Measurements from ENCODE around the gene RRP1B.

Gene RRP1B

GRCh38 chr21:43657355-43658087 lies 1.8 kb upstream of the RRP1B start:
- in situ Hi-C loops (cut with MboI; ENCODE audit: low pct_unique_long_range_greater_than_20kb, low sequenced_read_pairs, unreplicated experiment) = no loop called here
- no peak for DNase-seq (ENCODE audit: low spot score)
- TF ChIP-seq CTCF (IDR thresholded peaks at IDR 0.05; ENCODE audit: extremely low read depth, insufficient read depth, missing control alignments) = no peak

- DNase-seq (ENCODE audit: low spot score) = no peak
- in situ Hi-C loops (cut with MboI; ENCODE audit: low pct_unique_long_range_greater_than_20kb, low sequenced_read_pairs, unreplicated experiment) = no loop called here
- no peak for TF ChIP-seq CTCF (IDR thresholded peaks at IDR 0.05; ENCODE audit: extremely low read depth, insufficient read depth, missing control alignments)
These were observed 1.1 kb upstream of the RRP1B start for GRCh38 chr21:43658088-43658741.

DNA sequence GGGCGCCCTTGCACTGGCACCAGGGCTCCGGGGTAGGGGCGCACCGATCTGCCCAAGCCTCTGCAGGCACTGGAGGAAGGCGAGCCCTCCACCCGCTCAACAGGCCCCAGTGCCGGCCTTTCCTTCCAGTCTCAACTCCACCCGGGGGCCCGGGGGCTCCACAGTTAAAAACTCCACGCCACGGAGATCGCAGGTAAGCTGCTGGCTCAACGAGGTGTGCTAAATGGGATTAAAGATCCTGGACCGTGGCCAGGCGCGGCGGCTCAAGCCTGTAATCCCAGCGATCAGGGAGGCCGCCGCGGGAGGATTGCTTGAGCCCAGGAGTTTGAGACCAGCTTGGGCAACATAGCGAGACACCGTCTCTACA lies 608 bp upstream of the RRP1B start:
- in situ Hi-C loops (cut with MboI; ENCODE audit: low pct_unique_long_range_greater_than_20kb, low sequenced_read_pairs, unreplicated experiment) = no loop called here

GRCh38 chr21:43662286-43662685 lies 2.9 kb downstream of the RRP1B start:
- TF ChIP-seq CTCF (IDR thresholded peaks at IDR 0.05; ENCODE audit: extremely low read depth, insufficient read depth, missing control alignments) = no peak
- no peak for DNase-seq (ENCODE audit: low spot score)
- in situ Hi-C loops (cut with MboI; ENCODE audit: low pct_unique_long_range_greater_than_20kb, low sequenced_read_pairs, unreplicated experiment) = no loop called here

More for the DNA sequence above, 608 bp upstream of the RRP1B start:
- TF ChIP-seq CTCF (IDR thresholded peaks at IDR 0.05; ENCODE audit: extremely low read depth, insufficient read depth, missing control alignments) = no peak
- no peak for DNase-seq (ENCODE audit: low spot score)

DNA sequence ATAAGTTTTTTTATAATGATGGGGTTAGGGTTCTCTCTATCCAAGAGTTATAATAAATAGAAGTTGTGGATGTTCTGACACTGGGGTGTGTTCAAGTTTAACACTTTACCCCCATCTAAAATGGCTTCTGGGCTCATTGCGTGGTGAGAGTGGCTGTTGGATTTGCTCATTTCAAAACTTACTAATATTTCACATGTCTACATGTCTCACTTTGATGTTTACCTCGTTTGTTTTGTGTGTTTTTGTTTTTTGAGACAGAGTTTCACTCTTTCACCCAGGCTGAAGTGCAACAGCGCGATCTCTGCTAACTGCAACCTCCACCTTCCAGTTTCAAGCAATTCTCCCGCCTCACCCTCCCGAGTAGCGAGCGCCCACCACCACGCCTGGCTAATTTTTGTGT lies 3.7 kb downstream of the RRP1B start:
- no peak for DNase-seq (ENCODE audit: low spot score)
- in situ Hi-C loops (cut with MboI; ENCODE audit: low pct_unique_long_range_greater_than_20kb, low sequenced_read_pairs, unreplicated experiment) = no loop called here
- no peak for TF ChIP-seq CTCF (IDR thresholded peaks at IDR 0.05; ENCODE audit: extremely low read depth, insufficient read depth, missing control alignments)

- in situ Hi-C loops (cut with MboI; ENCODE audit: low pct_unique_long_range_greater_than_20kb, low sequenced_read_pairs, unreplicated experiment) = no loop called here
- DNase-seq (ENCODE audit: low spot score) = no peak
- no peak for TF ChIP-seq CTCF (IDR thresholded peaks at IDR 0.05; ENCODE audit: extremely low read depth, insufficient read depth, missing control alignments)
These were observed 5.0 kb downstream of the RRP1B start for GRCh38 chr21:43664358-43664757.
